HCT116 (cell line): ENCODE measurements around the gene ACTL10.

Experiments
- CTCF ChIP-seq, 3 experiments: fragments of 200-600 bp in 1 of 3; sonication (generic) in 1 of 3; IDR thresholded peaks in 2 of 3; conservative IDR thresholded peaks in 1 of 3; 2 replicates each; pipeline ENCODE4 v1.5.1; 2012 to 2017; ENCODE audit warnings: low read depth in 2 of 3, low read length in 2 of 3, antibody characterized with exemption in 1 of 3, borderline replicate concordance in 1 of 3, control low read depth in 1 of 3, mild to moderate bottlenecking in 1 of 3, mixed read lengths in 1 of 3, mixed run types in 1 of 3, moderate library complexity in 1 of 3; ENCODE audit not compliant: insufficient read depth in 1 of 3
- MAX ChIP-seq: IDR thresholded peaks from 2 replicates; pipeline ENCODE4 v1.6.1; 2012
- POLR2A ChIP-seq: IDR thresholded peaks from 2 replicates; pipeline ENCODE4 v1.7.0; 2011; ENCODE audit warnings: borderline replicate concordance; ENCODE audit not compliant: insufficient read depth, insufficient read length; ENCODE audit errors: extremely low read depth
- POLR2AphosphoS5 ChIP-seq: IDR thresholded peaks from 2 replicates; pipeline ENCODE4 v1.6.1; 2011; ENCODE audit warnings: mild to moderate bottlenecking, low read depth, low read length, moderate library complexity

- TF ChIP-seq CTCF (IDR thresholded peaks at IDR 0.05 in 2 of 3, conservative IDR thresholded peaks at IDR 0.05 in 1 of 3; ENCODE audit: borderline replicate concordance in 1 of 3, insufficient read depth in 1 of 3, low read depth in 2 of 3, low read length in 2 of 3) (no peak), MAX (no peak), POLR2AphosphoS5 (no peak), POLR2A (no peak)
Observed at GRCh38 chr20:33650111-33650752, 16.5 kb upstream of the ACTL10 start.
